ENCODE data around the gene MEOX1. TPM values are rescaled to one million over a fixed set of nuclear protein-coding genes. Genes with fewer than 3 reads are reported as not detected.

The MEOX1 gene
- total RNA-seq, 1 experiment from 2014 or later = 0.72 TPM

DNA sequence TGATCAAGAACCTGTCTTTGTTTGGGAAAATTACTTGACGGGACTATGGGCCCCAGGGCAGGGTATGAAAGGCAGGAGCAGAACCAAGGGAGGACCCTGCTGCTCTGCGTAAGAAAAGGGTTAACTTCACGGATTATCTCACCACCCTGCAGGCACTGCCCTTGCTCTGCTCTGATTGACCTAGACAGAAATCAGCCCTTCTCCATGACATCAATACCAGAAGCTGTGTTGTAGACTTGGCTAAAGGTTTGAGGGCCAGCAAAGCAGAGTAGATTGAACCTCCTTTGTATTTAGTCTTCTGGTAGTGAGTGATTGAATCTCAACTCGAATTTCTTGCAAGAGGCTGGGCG lies 62.7 kb downstream of the MEOX1 start:
- no peaks in the 10 kb centered on the region for H3K9me3 ChIP-seq (ENCODE audit: insufficient read depth, low read depth)
- no peaks in the 10 kb centered on the region for H3K27me3 ChIP-seq (ENCODE audit: insufficient read depth, low read depth)
- H3K4me1 ChIP-seq (replicated peaks; ENCODE audit: insufficient read depth) = peaks cover 8% of the 10 kb centered on the region
- H2AFZ ChIP-seq = no peak overlapping the region
- no TSS peak for BruUV-seq (replicated peaks)
- ChIA-PET POLR2A (ENCODE audit: unreplicated experiment) (no interaction called here), CTCF (no interaction called here)
- H3K4me2 ChIP-seq = no peak overlapping the region
- H4K20me1 ChIP-seq (ENCODE audit: insufficient read depth) = no peaks in the 10 kb centered on the region
- TF ChIP-seq EZH2 (IDR thresholded peaks at IDR 0.05; ENCODE audit: low read depth) = no peak
- no peak for TF ChIP-seq CTCF (conservative IDR thresholded peaks at IDR 0.05)
- no peak for DNase-seq
- no peaks in the 10 kb centered on the region for H3K79me2 ChIP-seq (ENCODE audit: low read depth)
- H3F3A ChIP-seq (ENCODE audit: insufficient read depth, low read depth) = peaks cover 8% of the 10 kb centered on the region
- H3K27ac ChIP-seq = no peak overlapping the region
- intact Hi-C loops (cut with micrococcal nuclease; ENCODE audit: unreplicated experiment) = loop anchor here (5.0 kb wide), 1 partner anchor 73 kb away; no protein-coding TSS in a partner anchor
- no peak overlapping the region for H3K4me3 ChIP-seq
- H3K9me2 ChIP-seq (ENCODE audit: insufficient read depth) = no peaks in the 10 kb centered on the region
- no peaks in the 10 kb centered on the region for H3K36me3 ChIP-seq (ENCODE audit: low read depth)

GRCh38 chr17:43598357-43599045 lies 63.2 kb downstream of the MEOX1 start:
- Histone ChIP-seq H3K4me1 (replicated peaks; ENCODE audit: insufficient read depth) (peaks cover 8% of the 10 kb centered on the region), H3F3A (ENCODE audit: insufficient read depth, low read depth) (peaks cover 8% of the 10 kb centered on the region), H3K27me3 (ENCODE audit: insufficient read depth, low read depth) (no peaks in the 10 kb centered on the region), H3K27ac (no peak overlapping the region), H3K79me2 (ENCODE audit: low read depth) (no peaks in the 10 kb centered on the region), H3K4me2 (no peak overlapping the region), H3K9me2 (ENCODE audit: insufficient read depth) (no peaks in the 10 kb centered on the region), H2AFZ (no peak overlapping the region), H3K9me3 (ENCODE audit: insufficient read depth, low read depth) (no peaks in the 10 kb centered on the region), H3K4me3 (no peak overlapping the region), H4K20me1 (ENCODE audit: insufficient read depth) (no peaks in the 10 kb centered on the region), H3K36me3 (ENCODE audit: low read depth) (no peaks in the 10 kb centered on the region)
- DNase-seq = no peak
- intact Hi-C loops (cut with micrococcal nuclease; ENCODE audit: unreplicated experiment) = loop anchor here (5.0 kb wide), 1 partner anchor 74 kb away; no protein-coding TSS in a partner anchor
- CTCF ChIA-PET = no interaction called here
- BruUV-seq (replicated peaks) = no TSS peak
- POLR2A ChIA-PET (ENCODE audit: unreplicated experiment) = interaction anchor here (0.6 kb wide), 1 partner anchor 266 kb away, joined by 5 read pairs; no protein-coding TSS in a partner anchor
- TF ChIP-seq CTCF (conservative IDR thresholded peaks at IDR 0.05) (no peak), EZH2 (IDR thresholded peaks at IDR 0.05; ENCODE audit: low read depth) (no peak)

- Histone ChIP-seq H3K79me2 (ENCODE audit: low read depth) (no peaks in the 10 kb centered on the region), H3K36me3 (ENCODE audit: low read depth) (no peaks in the 10 kb centered on the region), H3K9me2 (ENCODE audit: insufficient read depth) (no peaks in the 10 kb centered on the region), H3K27ac (no peak overlapping the region), H3K4me2 (no peak overlapping the region), H2AFZ (no peak overlapping the region), H3K9me3 (ENCODE audit: insufficient read depth, low read depth) (no peaks in the 10 kb centered on the region), H3F3A (ENCODE audit: insufficient read depth, low read depth) (peaks cover 8% of the 10 kb centered on the region), H4K20me1 (ENCODE audit: insufficient read depth) (no peaks in the 10 kb centered on the region), H3K4me1 (replicated peaks; ENCODE audit: insufficient read depth) (peaks cover 8% of the 10 kb centered on the region), H3K4me3 (no peak overlapping the region), H3K27me3 (ENCODE audit: insufficient read depth, low read depth) (no peaks in the 10 kb centered on the region)
- no peak for TF ChIP-seq CTCF (conservative IDR thresholded peaks at IDR 0.05)
- no peak for TF ChIP-seq EZH2 (IDR thresholded peaks at IDR 0.05; ENCODE audit: low read depth)
- ChIA-PET CTCF (interaction anchor here (0.6 kb wide), 1 partner anchor 68 kb away, joined by 3 read pairs; no protein-coding TSS in a partner anchor), POLR2A (ENCODE audit: unreplicated experiment) (interaction anchor here (0.6 kb wide), 1 partner anchor 265 kb away, joined by 5 read pairs; no protein-coding TSS in a partner anchor)
- no peak for DNase-seq
- intact Hi-C loops (cut with micrococcal nuclease; ENCODE audit: unreplicated experiment) = loop anchor here (5.0 kb wide), 1 partner anchor 75 kb away; no protein-coding TSS in a partner anchor
- no TSS peak for BruUV-seq (replicated peaks)
These were observed 63.9 kb downstream of the MEOX1 start for GRCh38 chr17:43597624-43598356.
